ENCODE measurements around the gene FBXL16.

Gene FBXL16

DNA sequence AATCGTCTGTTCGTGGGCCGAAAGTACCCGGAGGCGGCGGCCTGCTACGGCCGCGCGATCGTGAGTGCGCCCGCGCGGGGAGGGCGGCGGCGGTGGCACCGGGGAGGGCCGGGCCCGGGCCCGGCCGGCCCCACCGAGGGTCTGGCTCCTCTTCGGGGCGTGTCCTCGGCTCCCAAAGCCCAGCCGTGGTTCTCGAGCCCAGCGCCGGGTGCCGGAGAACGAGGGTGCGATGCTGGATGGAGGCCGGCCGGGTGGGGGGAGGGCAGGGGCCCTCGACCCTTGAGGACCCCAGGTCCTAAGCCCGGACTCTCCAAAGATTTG is 25.0 kb downstream of the FBXL16 start:
- Histone ChIP-seq H3K27me3 (ENCODE audit: insufficient read depth, low read length) (no peaks in the 10 kb centered on the region), H3K4me1 (ENCODE audit: insufficient read depth, low read length, severe bottlenecking) (peaks cover 56% of the 10 kb centered on the region), H4K20me1 (ENCODE audit: insufficient read depth, low read length) (no peaks in the 10 kb centered on the region), H3K9me2 (ENCODE audit: low read depth, low read length) (no peaks in the 10 kb centered on the region), H3K79me2 (ENCODE audit: insufficient read depth, low read length) (0 out of 2 replicates have a peak, but pooled peaks cover 8% of the 10 kb centered on the region), H3K4me2 (ENCODE audit: low read length) (peak overlapping the region; percentile 98), H2AFZ (ENCODE audit: low read length) (no peak overlapping the region), H3K9ac (ENCODE audit: low read length) (peak overlapping the region; percentile 86), H3K27ac (ENCODE audit: low read depth, low read length, poor library complexity, severe bottlenecking) (peak overlapping the region; percentile 55), H3K4me3 (ENCODE audit: low read depth, low read length, poor library complexity, severe bottlenecking) (peak overlapping the region; percentile 86), H3F3A (ENCODE audit: insufficient read depth, low read length) (no peaks in the 10 kb centered on the region), H3K36me3 (ENCODE audit: insufficient read depth, low read length) (peaks cover 26% of the 10 kb centered on the region), H3K9me3 (ENCODE audit: low read length) (no peaks in the 10 kb centered on the region)
- no peak for TF ChIP-seq EZH2 (IDR thresholded peaks at IDR 0.05; ENCODE audit: borderline replicate concordance, low read length)
- TF ChIP-seq, protein P1, sequence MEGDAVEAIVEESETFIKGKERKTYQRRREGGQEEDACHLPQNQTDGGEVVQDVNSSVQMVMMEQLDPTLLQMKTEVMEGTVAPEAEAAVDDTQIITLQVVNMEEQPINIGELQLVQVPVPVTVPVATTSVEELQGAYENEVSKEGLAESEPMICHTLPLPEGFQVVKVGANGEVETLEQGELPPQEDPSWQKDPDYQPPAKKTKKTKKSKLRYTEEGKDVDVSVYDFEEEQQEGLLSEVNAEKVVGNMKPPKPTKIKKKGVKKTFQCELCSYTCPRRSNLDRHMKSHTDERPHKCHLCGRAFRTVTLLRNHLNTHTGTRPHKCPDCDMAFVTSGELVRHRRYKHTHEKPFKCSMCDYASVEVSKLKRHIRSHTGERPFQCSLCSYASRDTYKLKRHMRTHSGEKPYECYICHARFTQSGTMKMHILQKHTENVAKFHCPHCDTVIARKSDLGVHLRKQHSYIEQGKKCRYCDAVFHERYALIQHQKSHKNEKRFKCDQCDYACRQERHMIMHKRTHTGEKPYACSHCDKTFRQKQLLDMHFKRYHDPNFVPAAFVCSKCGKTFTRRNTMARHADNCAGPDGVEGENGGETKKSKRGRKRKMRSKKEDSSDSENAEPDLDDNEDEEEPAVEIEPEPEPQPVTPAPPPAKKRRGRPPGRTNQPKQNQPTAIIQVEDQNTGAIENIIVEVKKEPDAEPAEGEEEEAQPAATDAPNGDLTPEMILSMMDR (IDR thresholded peaks at IDR 0.05; ENCODE audit: low read length) = no peak

DNA sequence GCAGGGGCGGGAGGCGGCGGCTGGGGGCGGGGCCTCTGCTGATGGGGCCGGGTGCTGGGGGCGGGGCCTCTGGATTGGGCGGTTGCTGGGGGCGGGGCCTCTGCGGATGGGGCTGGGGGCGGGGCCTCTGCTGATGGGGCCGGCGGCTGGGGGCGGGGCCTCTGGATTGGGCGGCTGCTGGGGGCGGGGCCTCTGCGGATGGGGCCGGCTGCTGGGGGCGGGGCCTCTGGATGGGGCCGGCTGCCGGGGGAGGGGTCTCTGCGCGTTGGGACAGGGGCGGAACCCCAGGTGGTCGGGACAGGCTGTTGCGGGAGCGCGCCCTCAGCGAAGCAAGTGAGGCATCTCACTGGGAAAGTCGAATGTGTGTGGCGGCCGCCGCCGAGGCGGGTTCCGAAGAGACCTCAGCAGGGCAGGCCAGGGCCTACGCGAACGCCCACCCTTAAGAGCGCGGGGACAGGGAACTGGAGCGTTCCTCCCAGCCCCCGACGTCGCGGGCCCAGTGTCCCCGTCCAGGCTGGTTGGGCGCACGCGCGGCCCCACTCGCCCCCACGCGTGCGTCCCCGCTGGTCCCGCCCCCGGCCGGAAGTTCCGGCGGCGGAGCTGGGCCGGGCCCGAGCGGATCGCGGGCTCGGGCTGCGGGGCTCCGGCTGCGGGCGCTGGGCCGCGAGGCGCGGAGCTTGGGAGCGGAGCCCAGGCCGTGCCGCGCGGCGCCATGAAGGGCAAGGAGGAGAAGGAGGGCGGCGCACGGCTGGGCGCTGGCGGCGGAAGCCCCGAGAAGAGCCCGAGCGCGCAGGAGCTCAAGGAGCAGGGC is 25.6 kb downstream of the FBXL16 start, which contains the start of gene STUB1:
TSS of gene STUB1 (plus strand) at position 597 of the 811 bp plus-strand sequence. CDS start at position 713, 116 bp downstream.
- H2AFZ ChIP-seq (ENCODE audit: low read length) = no peak within 1 kb of the TSS
- H3K27ac ChIP-seq (ENCODE audit: low read depth, low read length, poor library complexity, severe bottlenecking) = peak within 1 kb of the TSS; percentile 75
- TF ChIP-seq EZH2 (IDR thresholded peaks at IDR 0.05; ENCODE audit: borderline replicate concordance, low read length) = no peak
- TF ChIP-seq, protein P1 (IDR thresholded peaks at IDR 0.05; ENCODE audit: low read length) = no peak

DNA sequence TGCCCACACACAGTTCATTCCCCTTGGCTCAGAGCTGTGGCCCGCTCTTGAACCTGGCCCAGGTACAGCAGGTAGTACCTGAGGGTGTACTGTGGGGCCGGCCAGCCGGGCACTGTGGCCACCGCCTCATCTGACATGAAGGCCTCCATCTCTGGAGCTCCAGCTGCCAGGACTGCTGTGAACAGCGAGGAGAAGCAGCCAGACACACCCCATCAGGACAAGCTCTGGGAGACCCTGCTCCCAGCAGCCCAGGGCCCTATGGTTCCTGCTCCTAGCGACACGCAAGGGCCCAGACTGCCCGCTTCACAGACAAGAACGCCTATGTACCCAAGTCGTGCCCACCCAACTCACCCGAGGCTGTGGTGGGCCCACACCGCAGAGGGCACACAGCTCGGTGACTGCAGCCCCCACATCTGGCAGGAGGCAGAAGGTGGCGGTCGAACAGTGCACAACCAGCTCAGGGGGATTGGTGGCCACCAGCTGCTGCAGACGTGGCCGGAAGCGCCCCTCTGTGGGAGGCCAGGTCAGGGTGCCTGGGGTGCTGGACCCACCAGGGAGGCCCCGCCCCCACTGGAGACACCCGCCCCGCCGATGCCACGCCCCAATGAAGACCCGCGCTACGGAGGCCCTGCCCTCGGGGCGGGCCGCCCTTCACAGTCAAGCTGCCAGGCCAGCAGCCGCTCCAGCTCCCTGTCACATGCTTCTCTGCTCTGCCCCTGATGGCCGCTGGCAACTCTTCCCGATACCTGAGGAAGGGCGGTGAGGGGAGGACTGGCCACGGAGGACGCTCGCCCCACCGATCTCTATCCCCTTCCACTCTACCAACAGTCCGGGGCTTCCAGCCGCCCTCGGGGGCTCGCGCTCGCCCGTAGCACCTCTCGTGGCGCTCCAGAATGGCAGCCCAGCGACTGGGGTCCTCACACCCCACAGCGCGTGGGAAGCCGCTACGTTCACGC is 26.5 kb downstream of the FBXL16 start:
- peak overlapping the region; percentile 82 for H3K9ac ChIP-seq (ENCODE audit: low read length)

More for the DNA sequence above, 25.6 kb downstream of the FBXL16 start, which contains the start of gene STUB1:
- Histone ChIP-seq H3K36me3 (ENCODE audit: insufficient read depth, low read length) (peaks cover 23% of the 10 kb centered on the region), H3K27me3 (ENCODE audit: insufficient read depth, low read length) (no peaks in the 10 kb centered on the region), H3K4me2 (ENCODE audit: low read length) (peak within 1 kb of the TSS; percentile 98), H3K4me1 (ENCODE audit: insufficient read depth, low read length, severe bottlenecking) (peaks cover 51% of the 10 kb centered on the region), H3K9me3 (ENCODE audit: low read length) (no peaks in the 10 kb centered on the region), H3K9me2 (ENCODE audit: low read depth, low read length) (no peaks in the 10 kb centered on the region), H3K4me3 (ENCODE audit: low read depth, low read length, poor library complexity, severe bottlenecking) (peak within 1 kb of the TSS; percentile 86), H3K79me2 (ENCODE audit: insufficient read depth, low read length) (0 out of 2 replicates have a peak, but pooled peaks cover 8% of the 10 kb centered on the region), H4K20me1 (ENCODE audit: insufficient read depth, low read length) (no peaks in the 10 kb centered on the region), H3K9ac (ENCODE audit: low read length) (peak within 1 kb of the TSS; percentile 86), H3F3A (ENCODE audit: insufficient read depth, low read length) (no peaks in the 10 kb centered on the region)

More for the DNA sequence above, 26.5 kb downstream of the FBXL16 start:
- Histone ChIP-seq H3K4me2 (ENCODE audit: low read length) (peak overlapping the region; percentile 98), H2AFZ (ENCODE audit: low read length) (no peak overlapping the region), H3K27ac (ENCODE audit: low read depth, low read length, poor library complexity, severe bottlenecking) (peak overlapping the region; percentile 75), H3K79me2 (ENCODE audit: insufficient read depth, low read length) (0 out of 2 replicates have a peak, but pooled peaks cover 8% of the 10 kb centered on the region), H3K9me3 (ENCODE audit: low read length) (no peaks in the 10 kb centered on the region), H3K27me3 (ENCODE audit: insufficient read depth, low read length) (no peaks in the 10 kb centered on the region), H3K4me1 (ENCODE audit: insufficient read depth, low read length, severe bottlenecking) (peaks cover 46% of the 10 kb centered on the region), H3F3A (ENCODE audit: insufficient read depth, low read length) (no peaks in the 10 kb centered on the region), H3K36me3 (ENCODE audit: insufficient read depth, low read length) (peaks cover 29% of the 10 kb centered on the region), H3K4me3 (ENCODE audit: low read depth, low read length, poor library complexity, severe bottlenecking) (peak overlapping the region; percentile 69), H4K20me1 (ENCODE audit: insufficient read depth, low read length) (no peaks in the 10 kb centered on the region), H3K9me2 (ENCODE audit: low read depth, low read length) (no peaks in the 10 kb centered on the region)
- no peak for TF ChIP-seq EZH2 (IDR thresholded peaks at IDR 0.05; ENCODE audit: borderline replicate concordance, low read length)
- TF ChIP-seq, protein P1 (IDR thresholded peaks at IDR 0.05; ENCODE audit: low read length) = no peak

Data from OCI-LY1 (cell line).